GM12874 (cell line): ENCODE results near the gene CASP6.

Experiments used
- CTCF ChIP-seq: IDR thresholded peaks from 2 replicates; pipeline ENCODE4 v1.5.1; 2011; ENCODE audit warnings: low read depth, mild to moderate bottlenecking, control low read depth, low read length, moderate library complexity; ENCODE audit not compliant: insufficient read depth

The CASP6 gene

GRCh38 chr4:109702950-109703663 lies at the start of gene CASP6:
TSS of gene CASP6 (minus strand) at chr4:109703445. CDS start at chr4:109703395, 50 bp downstream.
- peak; percentile 82 for TF ChIP-seq CTCF

- no peak for TF ChIP-seq CTCF
Observed at GRCh38 chr4:109752525-109752924, 49.3 kb upstream of the CASP6 start.

GRCh38 chr4:109751852-109752251 lies 48.6 kb upstream of the CASP6 start:
- TF ChIP-seq CTCF, result no peak

- TF ChIP-seq CTCF, result no peak
Observed at GRCh38 chr4:109750652-109751244, 47.5 kb upstream of the CASP6 start.

- no peak for TF ChIP-seq CTCF
Observed at GRCh38 chr4:109749388-109750082, 46.3 kb upstream of the CASP6 start.

- no peak for TF ChIP-seq CTCF
Observed at GRCh38 chr4:109748114-109748513, 44.9 kb upstream of the CASP6 start.

GRCh38 chr4:109746728-109747127 lies 43.5 kb upstream of the CASP6 start:
- no peak for TF ChIP-seq CTCF
